Colonic mucosa (tissue), 4 donors: Measurements from ENCODE around the gene ARHGEF26. TPM values are rescaled to one million over a fixed set of nuclear protein-coding genes. Genes with fewer than 3 reads are reported as not detected.

Experiments used
- DNase-seq: peaks from one replicate; pipeline ENCODE4 v3.0.0-alpha.2; 2020
- H3K27ac ChIP-seq: fragments of 200-600 bp; one replicate; pipeline ENCODE4 v1.8.0; 2021
- H3K27me3 ChIP-seq: fragments of 200-600 bp; one replicate; pipeline ENCODE4 v1.8.0; 2021
- H3K36me3 ChIP-seq: fragments of 200-600 bp; one replicate; pipeline ENCODE4 v1.8.0; 2021
- H3K4me1 ChIP-seq: fragments of 200-600 bp; one replicate; pipeline ENCODE4 v1.8.0; 2021; ENCODE audit warnings: mild to moderate bottlenecking
- H3K4me3 ChIP-seq: fragments of 200-600 bp; one replicate; pipeline ENCODE4 v1.8.0; 2021
- H3K9ac ChIP-seq, 2 donors: one replicate each; pipeline ENCODE4 v1.7.0; 2013; ENCODE audit warnings: control low read depth in 2 of 2, low read depth in 2 of 2, low read length in 2 of 2
- H3K9me3 ChIP-seq: fragments of 200-600 bp; one replicate; pipeline ENCODE4 v1.8.0; 2021
- CTCF ChIP-seq: fragments of 200-600 bp; IDR thresholded peaks from one replicate; pipeline ENCODE4 v1.8.0; 2022; ENCODE audit warnings: antibody characterized with exemption, mild to moderate bottlenecking
- intact Hi-C: fragments of 100-400 bp; cut with DNase I; formaldehyde crosslinking; loops from one replicate; pipeline ENCODE4 v1.14.1; 2022
- total RNA-seq, 2 donors: library from RNA; stranded (reverse); fragmentation: NEBNext Ultra II Directional in 1 of 2; extraction: Animal tissue kit (Norgen Biotek cat#: 25700) in 1 of 2; gene quantifications; one replicate each; pipeline ENCODE4 v1.2.1, GENCODE V29; 2021
- donor health status: healthy.
- donor health status: DM: no; HTN: no; CAD: no.
- donor health status: DM: no; HTN: no; CAD: no.

ARHGEF26 gene
- total RNA-seq, 2 donors from 2014 or later: 5.2 to 6.6 TPM

GRCh38 chr3:154236331-154236730, 115.1 kb downstream of the ARHGEF26 start:
- H3K36me3 ChIP-seq: no peaks in the 10 kb centered on the region
- no peaks in the 10 kb centered on the region for H3K27me3 ChIP-seq
- no peak overlapping the region for H3K4me3 ChIP-seq
- TF ChIP-seq CTCF: no peak
- no peaks in the 10 kb centered on the region for H3K4me1 ChIP-seq
- no peak overlapping the region for H3K27ac ChIP-seq
- DNase-seq: no peak
- no peaks in the 10 kb centered on the region for H3K9me3 ChIP-seq
- H3K9ac ChIP-seq: no peak overlapping the region
- intact Hi-C loops: no loop called here

- intact Hi-C loops: no loop called here
- H3K4me3 ChIP-seq: no peak overlapping the region
- no peaks in the 10 kb centered on the region for H3K9me3 ChIP-seq
- no peak for TF ChIP-seq CTCF
- no peak overlapping the region for H3K9ac ChIP-seq
- no peak overlapping the region for H3K27ac ChIP-seq
- H3K27me3 ChIP-seq: no peaks in the 10 kb centered on the region
- no peaks in the 10 kb centered on the region for H3K36me3 ChIP-seq
- DNase-seq: no peak
- H3K4me1 ChIP-seq: no peaks in the 10 kb centered on the region
These were observed 119.0 kb downstream of the ARHGEF26 start for GRCh38 chr3:154240235-154240634.

- Histone ChIP-seq H3K36me3 (no peaks in the 10 kb centered on the region), H3K27ac (no peak overlapping the region), H3K4me3 (no peak overlapping the region), H3K9ac (no peak overlapping the region), H3K27me3 (no peaks in the 10 kb centered on the region), H3K4me1 (no peaks in the 10 kb centered on the region), H3K9me3 (no peaks in the 10 kb centered on the region)
- intact Hi-C loops: no loop called here
- DNase-seq: no peak
- TF ChIP-seq CTCF: no peak
These were observed 120.3 kb downstream of the ARHGEF26 start for GRCh38 chr3:154241496-154241895.

GRCh38 chr3:154242766-154243165, 121.6 kb downstream of the ARHGEF26 start:
- H3K4me1 ChIP-seq: no peaks in the 10 kb centered on the region
- DNase-seq: no peak
- no peak overlapping the region for H3K27ac ChIP-seq
- no peak overlapping the region for H3K4me3 ChIP-seq
- no peak for TF ChIP-seq CTCF
- H3K36me3 ChIP-seq: no peaks in the 10 kb centered on the region
- no peaks in the 10 kb centered on the region for H3K27me3 ChIP-seq
- no peak overlapping the region for H3K9ac ChIP-seq
- intact Hi-C loops: no loop called here
- H3K9me3 ChIP-seq: no peaks in the 10 kb centered on the region

GRCh38 chr3:154243353-154243752, 122.2 kb downstream of the ARHGEF26 start:
- no peaks in the 10 kb centered on the region for H3K36me3 ChIP-seq
- no peaks in the 10 kb centered on the region for H3K27me3 ChIP-seq
- H3K4me1 ChIP-seq: no peaks in the 10 kb centered on the region
- no peaks in the 10 kb centered on the region for H3K9me3 ChIP-seq
- no peak for TF ChIP-seq CTCF
- H3K4me3 ChIP-seq: no peak overlapping the region
- intact Hi-C loops: no loop called here
- H3K27ac ChIP-seq: no peak overlapping the region
- H3K9ac ChIP-seq: no peak overlapping the region
- no peak for DNase-seq

- Histone ChIP-seq H3K36me3 (no peaks in the 10 kb centered on the region), H3K9me3 (no peaks in the 10 kb centered on the region), H3K4me3 (no peak overlapping the region), H3K4me1 (no peaks in the 10 kb centered on the region), H3K27ac (no peak overlapping the region), H3K27me3 (no peaks in the 10 kb centered on the region), H3K9ac (no peak overlapping the region)
- TF ChIP-seq CTCF: no peak
- intact Hi-C loops: no loop called here
- DNase-seq: no peak
These were observed 123.5 kb downstream of the ARHGEF26 start for GRCh38 chr3:154244644-154245043.
